Fibroblast of lung (primary cell): ENCODE results near the gene CFAP68. TPM values are rescaled to one million over a fixed set of nuclear protein-coding genes. Genes with fewer than 3 reads are reported as not detected.
"Not testable (repeated sequence)": the region's sequence is repeated elsewhere in the genome, so short reads cannot be mapped to it uniquely, and the experiment has no call there.

ENCODE experiments used
- DNase-seq, 2 donors: peaks; one replicate each; pipeline versions ENCODE4 v3.0.0 to v3.0.0-alpha.2; 2010; ENCODE audit warnings: low read depth in 2 of 2
- H2AFZ ChIP-seq: 2 replicates; pipeline ENCODE4 v1.5.1; 2012; ENCODE audit warnings: low read length, control low read depth, inconsistent platforms
- H3K27ac ChIP-seq: 2 replicates; pipeline ENCODE4 v1.5.1; 2011; ENCODE audit warnings: low read length, control low read depth; ENCODE audit not compliant: insufficient read depth
- H3K27me3 ChIP-seq: 2 replicates; pipeline ENCODE4 v1.5.1; 2011; ENCODE audit warnings: mild to moderate bottlenecking, low read length; ENCODE audit not compliant: control insufficient read depth, insufficient read depth
- H3K36me3 ChIP-seq: 2 replicates; pipeline ENCODE4 v1.5.1; 2011; ENCODE audit warnings: low read length; ENCODE audit not compliant: control insufficient read depth, insufficient read depth
- H3K4me1 ChIP-seq: 2 replicates; pipeline ENCODE4 v1.5.1; 2011; ENCODE audit warnings: low read length; ENCODE audit not compliant: control insufficient read depth, insufficient read depth; ENCODE audit errors: extremely low read depth
- H3K4me2 ChIP-seq: 2 replicates; pipeline ENCODE4 v1.5.1; 2011; ENCODE audit warnings: low read length, control low read depth; ENCODE audit not compliant: insufficient read depth; ENCODE audit errors: extremely low read depth
- H3K4me3 ChIP-seq, 4 experiments: fragments of 200-600 bp in 1 of 4; sonication (generic) in 1 of 4; replicated peaks in 1 of 4; 2 replicates each; pipeline ENCODE4 v1.5.1; 2011 to 2016; ENCODE audit warnings: low read length in 4 of 4, low read depth in 3 of 4, mild to moderate bottlenecking in 3 of 4, control low read depth in 2 of 4, inconsistent platforms in 1 of 4, mixed read lengths in 1 of 4; ENCODE audit not compliant: insufficient read depth in 1 of 4; ENCODE audit errors: control extremely low read depth in 1 of 4
- H3K79me2 ChIP-seq: 2 replicates; pipeline ENCODE4 v1.5.1; 2012; ENCODE audit warnings: mild to moderate bottlenecking, low read length, inconsistent platforms; ENCODE audit not compliant: control insufficient read depth, insufficient read depth
- H3K9ac ChIP-seq: 2 replicates; pipeline ENCODE4 v1.5.1; 2011; ENCODE audit warnings: mild to moderate bottlenecking, low read length, control low read depth; ENCODE audit not compliant: insufficient read depth
- H3K9me3 ChIP-seq: 2 replicates; pipeline ENCODE4 v1.5.1; 2012; ENCODE audit warnings: low read depth, low read length; ENCODE audit not compliant: control insufficient read depth, insufficient read depth
- H4K20me1 ChIP-seq: 2 replicates; pipeline ENCODE4 v1.5.1; 2011; ENCODE audit warnings: low read length; ENCODE audit not compliant: control insufficient read depth, insufficient read depth; ENCODE audit errors: extremely low read depth
- CTCF ChIP-seq, 2 donors: IDR thresholded peaks in 1 of 2; conservative IDR thresholded peaks in 1 of 2; 1 replicate in 1 of 2; 2 replicates in 1 of 2; pipeline ENCODE4 v1.5.1; 2011 to 2012; ENCODE audit warnings: low read length in 2 of 2, control low read depth in 1 of 2, inconsistent platforms in 1 of 2, low read depth in 1 of 2, mild to moderate bottlenecking in 1 of 2
- EZH2 ChIP-seq: IDR thresholded peaks from 2 replicates; pipeline ENCODE4 v1.5.1; 2012; ENCODE audit warnings: low read length, control low read depth, mild to moderate bottlenecking; ENCODE audit errors: missing control alignments
- polyA plus RNA-seq, 2 donors: library from polyadenylated mRNA; depleted of rRNA in 1 of 2; stranded (reverse) in 1 of 2; unstranded in 1 of 2; fragments of >200 nt; gene quantifications; 2 replicates each; pipeline ENCODE4 v1.2.1, GENCODE V29; 2011 to 2012; ENCODE audit warnings: missing spikeins in 1 of 2
- total RNA-seq: library from RNA; depleted of rRNA; stranded (reverse); fragments of >200 nt; gene quantifications from 2 replicates; pipeline ENCODE4 v1.2.1, GENCODE V29; 2014

The CFAP68 gene
- total and polyA plus RNA-seq, 2 donors (not counting 1 experiment from before 2014, with no cell fraction given), result 19.3 to 21.1 TPM

GRCh38 chr11:111930472-111930871 is 51.1 kb downstream of the CFAP68 start:
- no peak overlapping the region for H2AFZ ChIP-seq
- no peaks in the 10 kb centered on the region for H3K27me3 ChIP-seq

GRCh38 chr11:111932611-111932950 is 53.2 kb downstream of the CFAP68 start:
- H3K27ac ChIP-seq, result no peak overlapping the region
- DNase-seq, result no peak
- no peaks in the 10 kb centered on the region for H3K9me3 ChIP-seq
- no peak overlapping the region for H2AFZ ChIP-seq
- H3K4me2 ChIP-seq, result no peak overlapping the region
- no peaks in the 10 kb centered on the region for H4K20me1 ChIP-seq
- H3K4me3 ChIP-seq, result no peak overlapping the region
- H3K4me1 ChIP-seq, result peaks cover 4% of the 10 kb centered on the region
- H3K9ac ChIP-seq, result no peak overlapping the region
- TF ChIP-seq CTCF (conservative IDR thresholded peaks at IDR 0.05 in 1 of 2, IDR thresholded peaks at IDR 0.05 in 1 of 2; ENCODE audit: low read depth in 1 of 2, low read length in 2 of 2) (no peak), EZH2 (no peak)
- H3K79me2 ChIP-seq, result no peaks in the 10 kb centered on the region
- H3K36me3 ChIP-seq, result no peaks in the 10 kb centered on the region
- no peaks in the 10 kb centered on the region for H3K27me3 ChIP-seq

More at GRCh38 chr11:111930472-111930871, 51.1 kb downstream of the CFAP68 start:
- Histone ChIP-seq H4K20me1 (no peaks in the 10 kb centered on the region), H3K4me1 (no peaks in the 10 kb centered on the region), H3K9me3 (no peaks in the 10 kb centered on the region), H3K9ac (no peak overlapping the region), H3K4me3 (no peak overlapping the region), H3K27ac (no peak overlapping the region), H3K79me2 (no peaks in the 10 kb centered on the region), H3K36me3 (no peaks in the 10 kb centered on the region), H3K4me2 (no peak overlapping the region)
- DNase-seq, result no peak
- no peak for TF ChIP-seq EZH2
- TF ChIP-seq CTCF (conservative IDR thresholded peaks at IDR 0.05 in 1 of 2, IDR thresholded peaks at IDR 0.05 in 1 of 2; ENCODE audit: low read depth in 1 of 2, low read length in 2 of 2), result no peak

GRCh38 chr11:111933176-111933575 is 53.8 kb downstream of the CFAP68 start:
- H3K9me3 ChIP-seq, H4K20me1 ChIP-seq, H3K4me1 ChIP-seq, H3K79me2 ChIP-seq, H3K27me3 ChIP-seq, H2AFZ ChIP-seq, H3K36me3 ChIP-seq, DNase-seq, H3K4me3 ChIP-seq, H3K4me2 ChIP-seq, H3K9ac ChIP-seq, H3K27ac ChIP-seq: not testable (repeated sequence)

- Histone ChIP-seq H3K9ac (no peak overlapping the region), H4K20me1 (no peaks in the 10 kb centered on the region), H3K9me3 (no peaks in the 10 kb centered on the region), H3K27ac (no peak overlapping the region), H3K27me3 (no peaks in the 10 kb centered on the region), H3K36me3 (no peaks in the 10 kb centered on the region), H3K4me1 (peaks cover 9% of the 10 kb centered on the region), H3K4me3 (no peak overlapping the region), H2AFZ (no peak overlapping the region), H3K4me2 (no peak overlapping the region), H3K79me2 (no peaks in the 10 kb centered on the region)
- peak in 1 of 2 donors; percentile 15 for DNase-seq
- TF ChIP-seq EZH2, result no peak
These were observed 54.5 kb downstream of the CFAP68 start for GRCh38 chr11:111933872-111934271.
